Measurements from ENCODE around the gene ACSM3.
"Not testable (repeated sequence)": the region's sequence is repeated elsewhere in the genome, so short reads cannot be mapped to it uniquely, and the experiment has no call there.

ACSM3 gene, protein sequence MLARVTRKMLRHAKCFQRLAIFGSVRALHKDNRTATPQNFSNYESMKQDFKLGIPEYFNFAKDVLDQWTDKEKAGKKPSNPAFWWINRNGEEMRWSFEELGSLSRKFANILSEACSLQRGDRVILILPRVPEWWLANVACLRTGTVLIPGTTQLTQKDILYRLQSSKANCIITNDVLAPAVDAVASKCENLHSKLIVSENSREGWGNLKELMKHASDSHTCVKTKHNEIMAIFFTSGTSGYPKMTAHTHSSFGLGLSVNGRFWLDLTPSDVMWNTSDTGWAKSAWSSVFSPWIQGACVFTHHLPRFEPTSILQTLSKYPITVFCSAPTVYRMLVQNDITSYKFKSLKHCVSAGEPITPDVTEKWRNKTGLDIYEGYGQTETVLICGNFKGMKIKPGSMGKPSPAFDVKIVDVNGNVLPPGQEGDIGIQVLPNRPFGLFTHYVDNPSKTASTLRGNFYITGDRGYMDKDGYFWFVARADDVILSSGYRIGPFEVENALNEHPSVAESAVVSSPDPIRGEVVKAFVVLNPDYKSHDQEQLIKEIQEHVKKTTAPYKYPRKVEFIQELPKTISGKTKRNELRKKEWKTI

DNA sequence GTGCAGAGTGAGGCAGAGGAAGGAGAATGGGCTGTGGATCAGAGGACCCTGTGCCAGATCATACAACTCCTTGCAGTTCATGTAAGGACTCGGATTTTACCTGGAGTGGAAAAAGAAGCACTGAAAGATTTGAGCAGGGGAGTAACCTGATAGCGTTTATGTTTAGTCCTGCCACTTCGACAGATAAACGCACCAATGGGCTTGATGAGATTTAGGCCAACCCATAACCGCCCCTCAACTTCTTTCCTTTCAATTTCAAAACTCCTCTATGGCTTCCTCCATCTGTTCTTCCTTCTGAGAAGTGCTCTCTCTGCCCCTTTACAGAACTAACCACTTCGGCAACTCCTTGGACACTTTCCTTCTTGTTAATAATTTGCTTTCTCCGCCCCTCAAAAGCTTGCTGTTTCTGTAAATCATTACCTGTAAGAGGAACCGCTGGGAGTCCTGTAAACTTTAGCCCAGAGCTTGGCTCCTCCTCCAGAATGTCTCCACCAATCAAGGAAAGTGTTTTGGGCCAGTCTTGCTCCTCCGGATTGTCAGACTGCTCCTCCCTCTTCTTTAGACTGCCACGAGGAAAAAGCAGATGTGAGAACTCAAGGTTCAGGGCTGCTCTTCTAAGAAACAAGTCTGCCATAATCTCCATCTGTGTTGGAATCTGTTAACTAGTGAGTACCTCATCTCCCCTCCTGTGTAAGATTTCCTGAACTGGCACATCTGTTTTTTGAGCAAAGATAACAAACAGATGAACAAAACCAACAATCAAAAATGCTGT lies at the start of gene ACSM3:
Gene ACSM3 (plus strand): TSS at position 554 of the 772 bp plus-strand sequence. CDS start 6,021 bp downstream, outside the sequence.
- no peak for DNase-seq

DNA sequence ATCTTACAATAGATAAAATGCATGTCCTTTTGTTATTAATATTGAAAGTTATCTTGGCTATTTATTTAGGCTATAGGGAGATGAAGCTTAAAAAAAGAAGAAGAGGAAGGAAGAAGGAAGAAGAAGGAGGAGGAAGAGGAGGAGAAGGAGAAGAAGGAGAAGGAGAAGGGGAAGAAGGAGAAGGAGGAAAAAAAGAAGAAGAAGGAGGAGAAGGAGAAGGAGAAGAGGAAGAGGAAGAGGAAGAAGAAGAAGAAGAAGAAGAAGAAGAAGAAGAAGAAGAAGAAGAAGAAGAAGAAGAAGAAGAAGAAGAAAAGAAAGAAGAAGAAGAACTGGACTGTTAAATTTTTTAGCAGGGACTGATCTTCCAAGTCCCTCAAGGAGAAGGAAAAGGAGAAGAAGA lies 46.1 kb upstream of the ACSM3 start:
- not testable (repeated sequence) for DNase-seq

DNA sequence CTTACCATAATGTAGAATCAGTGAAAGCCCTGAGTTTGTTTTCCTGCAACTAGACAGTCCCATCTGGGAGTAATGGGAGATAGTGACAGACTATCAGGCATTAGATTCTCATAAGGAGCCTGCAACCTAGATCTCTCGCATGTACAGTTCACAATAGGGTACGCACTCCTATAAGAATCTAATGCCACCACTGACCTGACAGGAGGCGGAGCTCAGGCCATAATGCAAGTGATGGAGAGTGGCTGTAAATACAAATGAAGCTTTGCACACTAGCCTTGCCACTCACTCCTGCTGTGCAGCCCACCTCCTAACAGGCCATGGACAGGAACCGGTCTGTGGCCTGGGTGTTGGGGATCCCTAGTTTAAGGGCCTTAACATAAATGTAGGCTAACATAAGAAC lies 43.6 kb upstream of the ACSM3 start:
- DNase-seq: no peak

DNA sequence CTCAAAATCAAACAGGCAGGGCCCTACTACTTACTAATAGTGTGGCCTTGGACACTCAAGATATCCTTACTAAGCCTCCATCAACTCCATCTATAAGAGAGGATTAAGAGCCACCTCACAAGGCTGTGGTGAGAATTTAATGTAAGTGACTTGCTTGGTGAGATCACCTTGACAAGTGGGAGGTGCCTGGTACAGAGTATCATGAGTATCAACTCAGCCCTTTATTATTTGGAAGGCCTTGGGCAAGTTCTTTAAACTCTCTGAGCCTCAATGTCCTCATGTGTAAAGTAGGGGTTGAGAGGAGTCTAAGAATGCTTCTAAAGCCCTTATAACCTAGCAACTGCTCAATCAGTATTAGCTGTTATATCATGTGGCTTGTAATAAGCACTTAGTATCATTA lies 37.2 kb upstream of the ACSM3 start:
- no peak for DNase-seq

DNA sequence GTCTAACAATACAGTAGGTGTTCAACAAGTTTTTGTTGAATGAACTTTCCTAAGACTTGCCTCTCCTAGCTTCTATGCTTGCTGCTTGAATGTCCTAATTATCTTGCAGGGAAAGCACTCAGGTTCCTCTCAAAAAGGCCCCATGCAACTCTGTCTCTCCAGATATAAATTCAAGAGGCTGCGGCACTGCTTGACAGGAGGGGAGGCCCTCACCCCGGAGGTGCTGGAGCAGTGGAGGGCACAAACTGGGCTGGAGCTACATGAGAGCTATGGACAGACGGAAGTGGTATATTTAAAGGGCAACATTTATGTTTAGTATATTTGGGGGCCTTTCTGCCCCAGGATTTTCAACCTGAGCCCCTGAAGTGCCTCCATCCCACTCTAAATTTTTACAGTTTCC lies 36.6 kb upstream of the ACSM3 start:
- DNase-seq: no peak

DNA sequence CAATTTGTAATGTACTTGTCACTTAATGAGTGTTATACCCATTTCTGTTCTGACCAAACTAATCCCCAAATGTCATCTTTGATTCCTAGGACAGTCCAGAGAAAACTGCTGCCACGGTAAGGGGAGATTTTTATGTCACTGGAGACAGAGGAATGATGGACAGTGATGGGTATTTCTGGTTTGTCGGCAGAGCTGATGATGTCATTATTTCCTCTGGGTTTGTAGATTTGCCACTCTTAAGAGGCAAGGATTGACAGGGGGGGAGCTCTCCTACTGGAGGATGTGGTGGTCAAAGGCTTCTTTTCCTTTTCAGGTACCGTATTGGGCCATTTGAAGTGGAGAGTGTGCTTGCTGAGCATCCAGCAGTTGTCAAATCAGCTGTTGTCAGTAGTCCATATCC lies 34.7 kb upstream of the ACSM3 start:
- no peak for DNase-seq

DNA sequence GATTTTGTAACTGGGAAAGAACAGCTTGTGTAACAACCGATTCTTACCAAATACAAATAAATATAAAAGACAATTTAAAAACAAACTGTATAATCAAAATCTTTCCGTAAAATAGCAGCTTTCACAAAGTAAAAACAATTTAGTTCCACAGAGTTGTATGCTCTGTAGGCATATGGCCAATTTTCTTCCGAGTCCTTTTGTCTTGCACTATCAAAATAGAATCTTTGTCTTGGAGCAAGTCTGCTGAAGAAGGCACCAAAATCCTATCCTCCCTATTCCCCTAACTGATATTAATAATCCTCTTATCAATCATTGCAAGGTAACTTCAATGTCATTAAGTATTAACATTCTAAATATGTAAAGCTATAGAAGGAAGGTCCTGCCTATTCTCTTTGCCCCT lies 29.8 kb upstream of the ACSM3 start:
- DNase-seq: no peak

DNA sequence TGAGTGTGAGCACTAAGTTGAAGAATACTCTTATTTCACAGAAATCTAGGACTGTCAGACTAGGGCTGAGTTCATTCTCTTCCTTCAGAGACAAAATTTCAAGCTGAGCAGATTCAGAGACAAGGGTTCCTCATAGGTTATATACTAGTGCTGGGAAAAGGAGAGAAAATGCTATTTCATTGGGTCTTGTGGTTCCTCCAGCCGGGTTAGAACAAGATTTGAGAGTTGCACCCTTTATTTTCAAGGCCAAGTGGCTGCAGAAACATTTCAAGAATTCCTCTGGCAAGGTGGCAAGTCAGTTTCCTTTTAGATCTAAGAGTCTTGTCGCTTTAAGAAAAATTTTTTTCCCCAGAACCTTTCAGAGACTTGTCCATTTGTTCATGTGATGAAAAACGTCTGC lies 29.0 kb upstream of the ACSM3 start:
- DNase-seq: no peak

DNA sequence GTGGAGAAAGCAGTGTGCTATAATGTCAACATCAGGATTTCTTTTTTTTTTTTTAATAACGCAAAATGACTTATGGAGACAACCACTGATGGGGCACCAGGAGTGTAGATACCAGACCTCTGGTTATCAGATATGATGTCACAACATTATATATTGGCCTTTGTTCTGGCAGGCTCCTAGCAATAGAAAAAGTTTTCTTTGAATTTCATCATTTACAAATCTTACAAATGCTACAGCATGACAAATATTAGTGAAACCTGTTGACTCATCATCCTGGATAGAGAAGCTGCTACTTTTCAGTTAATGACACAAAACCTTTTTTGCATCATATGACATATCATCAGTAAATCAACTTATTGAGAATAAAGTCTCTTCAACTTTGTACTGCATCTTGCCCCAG lies 28.3 kb upstream of the ACSM3 start:
- DNase-seq: no peak

DNA sequence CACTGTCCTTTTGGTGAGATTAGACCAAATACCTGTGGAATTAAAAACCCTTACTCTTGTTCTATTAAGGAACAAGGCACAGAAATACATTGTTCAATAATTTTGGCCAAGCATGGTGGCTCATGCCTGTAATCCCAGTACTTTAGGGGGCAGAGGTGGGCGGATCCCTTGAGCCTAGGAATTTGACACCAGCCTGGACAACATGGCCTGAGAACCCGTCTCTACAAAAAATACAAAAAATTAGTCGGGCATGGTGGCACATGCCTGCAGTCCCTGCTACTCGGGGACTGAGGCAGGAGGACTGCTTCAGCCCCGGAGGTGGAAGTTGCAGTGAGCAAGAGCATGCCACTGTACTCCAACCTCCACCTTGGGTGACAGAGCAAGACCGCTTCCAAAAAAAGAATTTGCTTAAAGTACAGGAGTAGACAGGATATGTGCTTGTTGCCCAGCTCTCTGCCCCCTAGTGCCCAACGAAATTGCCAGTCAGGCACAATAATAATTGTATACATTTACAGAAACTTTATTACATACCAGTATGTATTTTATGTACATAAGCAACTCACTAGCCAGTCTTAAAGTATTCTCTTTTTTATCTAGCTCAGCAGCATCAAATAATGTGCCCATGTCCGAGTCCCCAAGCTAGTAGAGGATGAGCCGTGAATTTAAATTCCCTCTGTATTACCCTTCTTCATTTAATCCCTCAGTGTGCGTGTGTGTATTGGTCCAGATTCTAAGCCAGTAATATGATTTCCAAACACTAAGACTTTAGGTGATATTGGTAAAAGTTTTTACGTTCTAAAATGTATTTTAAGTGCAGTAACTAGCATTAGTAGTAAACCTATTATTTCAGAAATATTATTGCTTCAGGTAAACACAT lies 23.6 kb upstream of the ACSM3 start:
- no peak for DNase-seq

DNA sequence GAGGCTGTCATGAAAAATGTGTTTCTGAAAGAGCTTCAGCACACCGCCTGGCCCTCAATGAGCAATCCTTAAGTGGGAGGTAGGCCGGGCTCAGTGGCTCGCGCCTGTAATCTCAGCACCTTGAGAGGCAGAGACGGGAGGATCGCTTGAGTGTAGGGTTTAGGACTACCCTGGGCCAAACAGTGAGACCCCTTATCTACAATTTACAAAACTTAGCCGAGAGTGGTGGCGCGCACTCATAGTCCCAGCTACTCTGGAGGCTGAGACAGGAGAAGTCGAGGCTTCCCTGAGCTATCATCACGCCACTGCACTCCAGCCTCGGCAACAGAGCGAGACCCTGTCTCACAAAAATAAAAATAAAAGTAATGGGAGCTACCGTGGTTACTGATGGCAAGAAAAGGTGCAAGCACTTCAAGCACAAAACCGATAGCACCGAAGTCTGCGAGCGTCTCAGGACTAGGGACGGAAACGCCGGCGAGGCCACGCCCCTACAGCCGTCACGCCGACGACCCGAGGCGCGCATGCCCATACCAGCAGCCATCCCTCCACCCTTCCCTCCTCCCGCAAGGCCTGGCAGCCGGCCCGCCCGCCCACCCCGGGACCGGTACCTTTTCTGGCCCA lies 22.8 kb upstream of the ACSM3 start:
- peak; percentile 61 for DNase-seq

DNA sequence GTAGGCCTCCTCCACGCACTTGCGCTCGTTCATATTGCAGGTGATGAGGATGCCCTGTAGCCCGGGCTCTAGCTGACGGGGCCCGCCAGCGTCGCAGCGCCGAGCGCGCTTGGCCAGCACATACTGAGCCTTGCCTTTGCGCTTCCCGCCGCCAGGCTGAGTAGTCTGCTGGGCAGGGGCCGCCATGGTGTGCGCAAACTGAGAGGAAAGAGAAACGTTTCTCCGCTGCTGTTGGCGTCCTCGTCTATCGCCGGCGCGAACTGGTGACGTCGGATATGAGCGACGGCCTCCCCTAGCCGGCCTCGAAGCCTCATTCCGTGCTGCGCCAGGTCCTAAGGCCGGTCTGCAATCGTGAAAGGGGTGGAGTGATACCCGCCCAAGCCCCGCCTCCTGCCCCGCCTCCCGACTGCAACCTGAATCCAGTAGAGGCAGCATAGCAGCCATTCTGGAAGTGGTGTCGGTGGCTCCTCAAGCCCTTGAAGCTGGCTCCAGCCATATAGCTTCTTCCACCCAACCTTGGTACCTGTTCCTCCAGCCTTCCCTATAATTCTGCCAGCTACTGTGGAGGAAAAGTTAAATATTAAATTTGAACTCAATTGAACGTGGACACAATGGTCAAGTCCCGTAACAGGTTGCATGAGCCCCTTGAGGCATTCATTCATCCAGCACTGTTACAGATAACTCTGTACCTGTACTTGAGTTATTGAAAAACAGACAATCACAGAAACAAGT lies 22.1 kb upstream of the ACSM3 start, which contains the start of gene THUMPD1:
Gene THUMPD1 (minus strand): TSS at position 265 of the 732 bp plus-strand sequence. CDS start 79 bp downstream, at position 186.
- peak; percentile 66 for DNase-seq

DNA sequence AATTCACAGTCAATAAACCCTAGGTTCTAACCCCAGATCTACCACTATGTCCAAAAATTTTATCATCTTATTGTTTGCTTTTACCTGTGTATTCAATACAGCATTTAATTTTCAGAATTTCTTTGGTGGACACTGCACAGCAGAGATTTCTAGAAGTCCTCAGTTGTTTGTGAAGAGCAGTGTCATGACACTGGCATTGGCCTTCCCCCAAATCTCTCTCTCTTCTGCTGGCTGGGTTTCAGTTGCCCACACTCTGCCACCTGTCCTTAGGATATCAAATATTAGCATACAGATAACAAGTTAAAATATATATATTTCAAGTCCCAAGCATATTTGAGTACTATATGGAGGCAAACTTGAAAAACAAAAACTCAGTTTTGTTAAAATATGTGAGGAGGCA lies 20.2 kb upstream of the ACSM3 start:
- no peak for DNase-seq

DNA sequence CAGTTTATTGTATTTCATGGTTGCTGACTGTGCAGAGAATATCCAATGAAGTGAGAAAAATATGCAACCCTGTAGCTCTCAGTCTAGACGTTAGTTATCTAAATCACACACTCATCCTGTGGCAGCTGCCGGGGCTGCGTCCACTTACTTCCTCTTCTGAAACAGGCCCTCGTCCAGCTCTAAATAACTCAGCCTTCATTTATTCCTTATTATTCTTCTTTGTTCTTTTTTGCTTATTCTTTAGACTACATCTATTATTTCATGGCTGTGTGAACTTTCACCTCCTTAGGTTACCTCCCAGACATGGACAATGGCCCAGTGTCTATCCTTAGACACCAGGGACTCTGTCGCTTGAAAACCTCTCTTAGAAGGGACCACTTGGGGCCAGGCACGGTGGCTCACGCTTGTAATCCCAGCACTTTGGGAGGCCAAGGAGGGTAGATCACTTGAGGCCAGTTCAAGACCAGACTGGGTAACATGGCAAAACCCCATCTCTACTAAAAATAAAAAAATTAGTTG lies 18.8 kb upstream of the ACSM3 start:
- DNase-seq: no peak

DNA sequence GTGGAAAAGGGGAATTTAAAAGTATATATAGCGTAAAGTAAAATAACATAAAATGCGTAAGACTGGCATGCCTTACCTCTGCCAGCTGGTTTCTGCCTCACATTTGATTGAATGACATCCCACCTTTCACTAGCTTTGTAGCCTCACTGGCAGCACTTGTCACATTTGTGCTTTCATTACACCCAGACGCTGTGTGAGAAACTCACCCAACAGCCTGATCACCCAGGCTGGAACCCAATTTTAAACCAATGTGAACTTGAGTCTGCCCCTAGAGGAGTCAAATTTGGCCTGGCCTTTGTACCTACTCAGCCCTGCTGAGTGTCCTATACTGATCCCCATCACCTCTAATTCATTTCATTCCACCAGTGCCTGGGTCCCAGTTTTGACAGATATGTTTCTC lies 17.4 kb upstream of the ACSM3 start:
- DNase-seq: no peak

DNA sequence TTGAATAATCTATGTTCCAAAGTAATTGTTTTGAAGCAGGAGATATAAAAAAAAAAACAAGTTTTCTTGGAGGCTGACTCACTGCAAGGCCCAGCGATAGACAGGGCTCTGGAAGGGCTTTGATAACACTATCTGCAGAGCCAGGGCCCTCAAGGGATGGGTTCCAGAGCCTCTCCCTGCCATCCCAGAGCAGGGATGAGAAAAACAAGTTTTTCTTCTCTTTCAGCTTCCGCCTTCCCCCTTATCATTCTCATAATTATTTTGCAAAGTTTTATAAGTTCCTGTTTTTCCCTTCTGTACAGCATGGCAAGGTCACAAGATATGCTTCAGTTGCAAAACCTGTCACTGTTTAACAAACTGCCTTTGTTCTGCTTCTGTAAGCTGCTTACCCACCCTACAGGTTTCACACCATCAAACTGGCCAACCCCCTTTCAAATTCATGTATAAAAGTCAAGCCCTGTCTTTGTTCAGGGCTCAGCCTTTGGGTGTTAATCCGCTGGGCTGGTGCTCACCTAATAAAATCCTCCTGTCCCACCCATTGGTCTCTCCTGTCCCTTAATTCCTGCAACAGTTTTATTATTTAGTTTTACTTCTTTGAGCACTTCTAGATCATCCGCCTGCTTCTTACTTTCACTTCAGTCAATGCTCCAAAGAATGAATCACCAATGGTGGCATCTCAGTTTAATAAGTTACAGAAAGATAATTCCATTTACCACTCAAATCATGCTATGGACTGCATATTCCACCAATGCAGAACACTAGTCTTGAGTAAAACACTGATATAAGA lies 16.6 kb upstream of the ACSM3 start:
- DNase-seq: no peak

DNA sequence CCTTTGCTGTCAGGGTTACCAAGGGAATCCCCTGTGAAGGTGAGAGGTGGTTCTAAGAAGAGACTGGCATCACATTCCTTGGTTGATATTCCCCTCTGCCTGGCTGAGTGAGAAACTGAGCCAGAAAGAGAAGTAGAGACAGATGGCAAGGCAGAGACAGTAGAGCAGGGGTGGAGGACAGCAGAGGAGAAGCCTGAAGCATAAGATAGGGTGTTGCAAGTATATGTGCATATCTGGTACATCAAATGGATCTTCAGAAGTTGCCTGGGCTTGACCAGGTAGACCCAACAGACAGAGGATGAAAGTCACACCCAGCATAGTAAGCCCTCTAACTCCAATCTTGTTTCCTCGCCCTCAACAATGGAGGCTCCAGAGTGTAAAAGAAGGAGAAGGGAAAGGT lies 14.3 kb upstream of the ACSM3 start:
- DNase-seq: no peak

DNA sequence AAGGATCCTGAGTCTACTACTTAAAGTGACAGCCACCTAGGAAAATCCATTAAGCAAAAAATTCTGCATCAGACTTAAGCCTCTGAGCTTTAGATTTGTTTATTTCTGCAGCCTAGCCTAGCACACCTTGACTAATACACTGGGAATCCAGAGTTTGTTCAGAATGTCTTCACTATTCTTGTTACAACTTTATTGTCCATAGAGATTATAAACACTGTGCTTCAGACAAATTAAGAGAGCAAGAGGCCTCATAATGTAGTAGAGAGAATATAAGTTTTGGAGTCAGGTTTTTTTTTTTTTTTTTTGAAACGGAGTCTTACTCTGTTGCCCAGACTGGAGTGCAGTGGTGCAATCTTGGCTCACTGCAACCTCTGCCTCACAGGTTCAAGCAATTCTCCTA lies 13.3 kb upstream of the ACSM3 start:
- DNase-seq: no peak

DNA sequence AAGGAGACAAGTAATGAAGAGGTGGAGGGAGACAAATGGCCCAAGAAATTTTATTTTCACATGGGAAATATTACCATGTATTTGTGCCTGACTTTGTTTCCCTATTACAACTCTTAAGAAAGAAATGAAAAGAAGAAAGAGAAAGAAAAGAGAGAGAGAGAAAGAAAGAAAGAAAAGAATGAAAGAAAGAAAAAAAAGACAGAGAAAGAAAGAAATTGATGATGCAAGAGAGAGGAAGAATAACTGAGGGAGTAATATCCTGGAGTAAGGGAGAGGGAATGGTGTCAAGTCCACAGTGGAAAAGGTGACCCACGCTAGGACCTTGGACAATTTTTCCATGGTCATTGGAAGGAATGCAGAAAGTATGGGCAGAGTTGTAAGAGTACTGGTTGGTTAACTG lies 10.1 kb upstream of the ACSM3 start:
- DNase-seq: no peak

DNA sequence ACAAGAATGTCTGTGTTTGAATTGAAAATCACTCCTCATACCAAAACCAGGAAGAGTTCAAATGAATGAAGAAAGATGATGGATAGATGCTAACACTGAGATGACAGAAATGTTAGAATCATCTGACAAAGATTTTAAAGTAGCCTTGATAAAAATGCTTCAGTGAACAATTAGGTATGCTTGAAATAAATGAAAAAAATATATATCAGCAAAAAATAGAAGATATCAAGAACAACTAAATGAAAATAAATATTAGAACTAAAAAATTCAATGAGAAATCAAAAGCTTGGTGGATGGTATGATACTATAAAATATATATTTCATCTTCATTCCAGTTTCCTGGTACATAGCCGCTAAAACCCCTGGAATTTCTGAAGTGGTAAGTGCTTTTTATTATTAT lies 8.6 kb upstream of the ACSM3 start:
- no peak for DNase-seq

DNA sequence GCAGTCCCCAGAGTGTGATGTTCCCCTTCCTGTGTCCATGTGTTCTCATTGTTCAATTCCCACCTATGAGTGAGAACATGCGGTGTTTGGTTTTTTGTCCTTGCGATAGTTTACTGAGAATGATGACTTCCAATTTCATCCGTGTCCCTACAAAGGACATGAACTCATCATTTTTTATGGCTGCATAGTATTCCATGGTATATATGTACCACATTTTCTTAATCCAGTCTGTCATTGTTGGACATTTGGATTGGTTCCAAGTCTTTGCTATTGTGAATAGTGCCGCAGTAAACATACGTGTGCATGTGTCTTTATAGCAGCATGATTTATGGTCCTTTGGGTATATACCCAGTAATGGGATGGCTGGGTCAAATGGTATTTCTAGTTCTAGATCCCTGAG lies 8.0 kb upstream of the ACSM3 start:
- not testable (repeated sequence) for DNase-seq
